MCF 10A (cell line): ENCODE results near the gene DCTN3. TPM values are rescaled to one million over a fixed set of nuclear protein-coding genes. Genes with fewer than 3 reads are reported as not detected.
"Not testable (repeated sequence)": the region's sequence is repeated elsewhere in the genome, so short reads cannot be mapped to it uniquely, and the experiment has no call there.

ENCODE experiments used
- BruUV-seq: library from RNA; stranded (reverse); fragments of 400-500 nt; replicated peaks from 2 replicates; lab custom pipeline; 2021; lab: Mats Ljungman, UMichigan
- CTCF ChIA-PET: fragments of 300-600 bp; sonication (Branson Sonifier 250); formaldehyde crosslinking; extraction: SDS; loops from one replicate; lab custom pipeline; 2021; ENCODE audit warnings: antibody characterized with exemption, inconsistent platforms; lab: Yijun Ruan, JAX
- POLR2A ChIA-PET: fragments of 300-600, 350-650 bp; sonication (Branson Sonifier 250); formaldehyde crosslinking; extraction: SDS; loops from one replicate; lab custom pipeline; 2020; ENCODE audit warnings: antibody characterized with exemption, inconsistent platforms; lab: Yijun Ruan, JAX
- DNase-seq: peaks from one replicate; pipeline ENCODE4 v3.0.0-alpha.2; 2018; ENCODE audit not compliant: unreplicated experiment
- H3K27ac Mint-ChIP-seq: one replicate; pipeline ENCODE4 v1.8.0; 2022; ENCODE audit warnings: mild to moderate bottlenecking, low read depth, mixed read lengths; ENCODE audit not compliant: unreplicated experiment
- H3K27me3 Mint-ChIP-seq: one replicate; pipeline ENCODE4 v1.8.0; 2022; ENCODE audit warnings: mixed read lengths; ENCODE audit not compliant: insufficient read depth, unreplicated experiment
- H3K36me3 Mint-ChIP-seq: one replicate; pipeline ENCODE4 v1.8.0; 2022; ENCODE audit warnings: mild to moderate bottlenecking, moderate library complexity, mixed read lengths; ENCODE audit not compliant: insufficient read depth, unreplicated experiment
- H3K4me1 Mint-ChIP-seq: one replicate; pipeline ENCODE4 v1.8.0; 2022; ENCODE audit warnings: mixed read lengths; ENCODE audit not compliant: insufficient read depth, unreplicated experiment
- H3K4me3 Mint-ChIP-seq: one replicate; pipeline ENCODE4 v1.8.0; 2022; ENCODE audit warnings: mild to moderate bottlenecking, moderate library complexity, mixed read lengths; ENCODE audit not compliant: unreplicated experiment
- H3K9me3 Mint-ChIP-seq: one replicate; pipeline ENCODE4 v1.8.0; 2022; ENCODE audit warnings: mixed read lengths; ENCODE audit not compliant: unreplicated experiment
- CTCF ChIP-seq: fragments of 200-600 bp; IDR thresholded peaks from one replicate; pipeline ENCODE4 v1.8.0; 2022; ENCODE audit warnings: antibody characterized with exemption, mild to moderate bottlenecking; ENCODE audit not compliant: unreplicated experiment
- intact Hi-C: fragments of 100-400 bp; cut with micrococcal nuclease; formaldehyde crosslinking; loops from 2 replicates; pipeline ENCODE4 v1.14.1; 2022
- total RNA-seq: library from RNA; stranded (reverse); gene quantifications from 2 replicates; pipeline ENCODE4 v1.2.3, GENCODE V29; 2022

DCTN3 gene
- total RNA-seq, 1 experiment from 2014 or later: 88.5 TPM

GRCh38 chr9:34646211-34647083, 26.2 kb upstream of the DCTN3 start, which contains the start of gene GALT:
TSS of gene GALT (plus strand) at chr9:34646675. CDS start at chr9:34646705, 30 bp downstream.
- Mint-ChIP-seq H3K36me3 (peaks cover 16% of the 10 kb centered on the region), H3K27me3 (no peaks in the 10 kb centered on the region), H3K4me1 (peaks cover 21% of the 10 kb centered on the region), H3K9me3 (no peaks in the 10 kb centered on the region), H3K27ac (peak within 1 kb of the TSS; percentile 65), H3K4me3 (peak within 1 kb of the TSS; percentile 84)
- intact Hi-C loops: loop anchor here (2.0 to 5.0 kb wide), 2 partner anchors 18 to 56 kb away; no protein-coding TSS in a partner anchor
- CTCF ChIA-PET: interaction anchor here (0.6 to 7.9 kb wide), 15 partner anchors 10 to 1957 kb away, joined by 3 to 83 read pairs (median 4); partner anchors contain the start of genes CCL27, DCTN3 and SIGMAR1
- DNase-seq: peak; percentile 92
- TSS peak; percentile 49 for BruUV-seq
- POLR2A ChIA-PET: interaction anchor here (0.6 to 3.5 kb wide), 16 partner anchors 9 to 642 kb away, joined by 3 to 48 read pairs (median 4); partner anchors contain the start of genes CCL27, DCTN3 and SIGMAR1
- TF ChIP-seq CTCF: peak; percentile 17

GRCh38 chr9:34644766-34645314, 24.5 kb upstream of the DCTN3 start:
- Mint-ChIP-seq H3K36me3 (peaks cover 13% of the 10 kb centered on the region), H3K27me3 (no peaks in the 10 kb centered on the region), H3K4me3 (no peak overlapping the region), H3K4me1 (peaks cover 18% of the 10 kb centered on the region), H3K9me3 (no peaks in the 10 kb centered on the region), H3K27ac (no peak overlapping the region)
- BruUV-seq: no TSS peak
- no peak for DNase-seq
- intact Hi-C loops: loop anchor here (5.0 kb wide), 1 partner anchor 57 kb away; no protein-coding TSS in a partner anchor
- POLR2A ChIA-PET: interaction anchor here (1.0 to 3.5 kb wide), 6 partner anchors 8 to 426 kb away, joined by 3 to 48 read pairs (median 4); partner anchors contain the start of genes DCTN3 and SIGMAR1
- CTCF ChIA-PET: interaction anchor here (0.5 to 7.9 kb wide), 7 partner anchors 9 to 476 kb away, joined by 3 to 83 read pairs (median 3); partner anchors contain the start of gene SIGMAR1
- no peak for TF ChIP-seq CTCF

- Mint-ChIP-seq H3K27me3 (no peaks in the 10 kb centered on the region), H3K4me1 (peaks cover 20% of the 10 kb centered on the region), H3K27ac (no peak overlapping the region), H3K9me3 (no peaks in the 10 kb centered on the region), H3K36me3 (peaks cover 7% of the 10 kb centered on the region), H3K4me3 (no peak overlapping the region)
- BruUV-seq: no TSS peak
- ChIA-PET POLR2A (interaction anchor here (1.1 kb wide), 1 partner anchor 22 kb away, joined by 3 read pairs; no protein-coding TSS in a partner anchor), CTCF (interaction anchor here (0.6 to 7.9 kb wide), 5 partner anchors 7 to 435 kb away, joined by 3 to 83 read pairs (median 3); partner anchors contain the start of gene SIGMAR1)
- no peak for TF ChIP-seq CTCF
- intact Hi-C loops: no loop called here
- DNase-seq: no peak
Observed at GRCh38 chr9:34642679-34643078, 22.4 kb upstream of the DCTN3 start.

- ChIA-PET POLR2A (interaction anchor here (3.2 kb wide), 1 partner anchor 19 kb away, joined by 32 read pairs; the partner anchor contains the start of gene DCTN3), CTCF (interaction anchor here (0.6 to 2.3 kb wide), 3 partner anchors 24 to 389 kb away, joined by 3 to 13 read pairs (median 3); no protein-coding TSS in a partner anchor)
- Mint-ChIP-seq H3K4me1 (peaks cover 25% of the 10 kb centered on the region), H3K36me3 (peaks cover 18% of the 10 kb centered on the region)
- DNase-seq, H3K9me3 Mint-ChIP-seq, H3K4me3 Mint-ChIP-seq, H3K27ac Mint-ChIP-seq, H3K27me3 Mint-ChIP-seq, BruUV-seq, intact Hi-C loops: not testable (repeated sequence)
Observed at GRCh38 chr9:34639322-34639721, 19.0 kb upstream of the DCTN3 start.
